Measurements from ENCODE around the gene ZNF516.

Gene ZNF516

GRCh38 chr18:76468345-76469304 lies 26.4 kb downstream of the ZNF516 start:
- DNase-seq (ENCODE audit: low read depth, low spot score): no peak

GRCh38 chr18:76467371-76468190 lies 27.5 kb downstream of the ZNF516 start:
- DNase-seq (ENCODE audit: low read depth, low spot score): no peak

- no peak for DNase-seq (ENCODE audit: low read depth, low spot score)
Observed at GRCh38 chr18:76466410-76466991, 28.5 kb downstream of the ZNF516 start.

GRCh38 chr18:76465630-76466409 lies 29.2 kb downstream of the ZNF516 start:
- DNase-seq (ENCODE audit: low read depth, low spot score): no peak

GRCh38 chr18:76464281-76465259 lies 30.5 kb downstream of the ZNF516 start:
- no peak for DNase-seq (ENCODE audit: low read depth, low spot score)

- no peak for DNase-seq (ENCODE audit: low read depth, low spot score)
Observed at GRCh38 chr18:76463872-76464271, 31.2 kb downstream of the ZNF516 start.

GRCh38 chr18:76463358-76463757 lies 31.7 kb downstream of the ZNF516 start:
- no peak for DNase-seq (ENCODE audit: low read depth, low spot score)

- DNase-seq (ENCODE audit: low read depth, low spot score): no peak
Observed at GRCh38 chr18:76462326-76462694, 32.7 kb downstream of the ZNF516 start.

GRCh38 chr18:76461692-76462325 lies 33.2 kb downstream of the ZNF516 start:
- DNase-seq (ENCODE audit: low read depth, low spot score): no peak

- no peak for DNase-seq (ENCODE audit: low read depth, low spot score)
Observed at GRCh38 chr18:76461148-76461547, 33.9 kb downstream of the ZNF516 start.

- no peak for DNase-seq (ENCODE audit: low read depth, low spot score)
Observed at GRCh38 chr18:76460482-76460881, 34.6 kb downstream of the ZNF516 start.

GRCh38 chr18:76459687-76460350 lies 35.2 kb downstream of the ZNF516 start:
- DNase-seq (ENCODE audit: low read depth, low spot score): no peak

- DNase-seq (ENCODE audit: low read depth, low spot score): no peak
Observed at GRCh38 chr18:76459312-76459686, 35.7 kb downstream of the ZNF516 start.

GRCh38 chr18:76458522-76459311 lies 36.3 kb downstream of the ZNF516 start:
- no peak for DNase-seq (ENCODE audit: low read depth, low spot score)

- no peak for DNase-seq (ENCODE audit: low read depth, low spot score)
Observed at GRCh38 chr18:76457957-76458356, 37.1 kb downstream of the ZNF516 start.

GRCh38 chr18:76457475-76457874 lies 37.6 kb downstream of the ZNF516 start:
- no peak for DNase-seq (ENCODE audit: low read depth, low spot score)

- DNase-seq (ENCODE audit: low read depth, low spot score): no peak
Observed at GRCh38 chr18:76456823-76457222, 38.2 kb downstream of the ZNF516 start.

GRCh38 chr18:76456018-76456750 lies 38.9 kb downstream of the ZNF516 start:
- DNase-seq (ENCODE audit: low read depth, low spot score): no peak
